Measurements from ENCODE around the gene FOXL3.

FOXL3 gene

DNA sequence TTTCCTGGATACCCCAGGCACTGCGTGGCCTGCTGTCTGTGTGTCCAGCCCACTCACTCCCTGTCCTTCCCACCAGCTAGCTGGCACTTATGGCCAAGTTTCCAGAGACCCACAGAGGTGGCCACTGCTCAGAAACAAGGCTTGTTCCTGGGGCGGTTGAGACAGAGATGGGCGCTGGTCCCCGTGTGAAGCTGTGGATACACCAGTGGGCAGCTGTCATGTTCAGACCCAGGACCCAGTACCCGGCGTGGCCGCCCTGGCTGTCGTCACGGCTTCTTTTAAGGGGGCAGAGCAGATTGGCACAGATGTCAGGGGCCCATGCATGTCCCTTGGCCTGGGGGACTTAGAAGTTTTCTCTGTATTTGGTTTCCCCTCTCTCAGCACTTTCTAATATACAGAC lies 36.3 kb downstream of the FOXL3 start:
- TF ChIP-seq, protein P1, sequence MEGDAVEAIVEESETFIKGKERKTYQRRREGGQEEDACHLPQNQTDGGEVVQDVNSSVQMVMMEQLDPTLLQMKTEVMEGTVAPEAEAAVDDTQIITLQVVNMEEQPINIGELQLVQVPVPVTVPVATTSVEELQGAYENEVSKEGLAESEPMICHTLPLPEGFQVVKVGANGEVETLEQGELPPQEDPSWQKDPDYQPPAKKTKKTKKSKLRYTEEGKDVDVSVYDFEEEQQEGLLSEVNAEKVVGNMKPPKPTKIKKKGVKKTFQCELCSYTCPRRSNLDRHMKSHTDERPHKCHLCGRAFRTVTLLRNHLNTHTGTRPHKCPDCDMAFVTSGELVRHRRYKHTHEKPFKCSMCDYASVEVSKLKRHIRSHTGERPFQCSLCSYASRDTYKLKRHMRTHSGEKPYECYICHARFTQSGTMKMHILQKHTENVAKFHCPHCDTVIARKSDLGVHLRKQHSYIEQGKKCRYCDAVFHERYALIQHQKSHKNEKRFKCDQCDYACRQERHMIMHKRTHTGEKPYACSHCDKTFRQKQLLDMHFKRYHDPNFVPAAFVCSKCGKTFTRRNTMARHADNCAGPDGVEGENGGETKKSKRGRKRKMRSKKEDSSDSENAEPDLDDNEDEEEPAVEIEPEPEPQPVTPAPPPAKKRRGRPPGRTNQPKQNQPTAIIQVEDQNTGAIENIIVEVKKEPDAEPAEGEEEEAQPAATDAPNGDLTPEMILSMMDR (IDR thresholded peaks at IDR 0.05; ENCODE audit: low read depth, low read length), result no peak
- in situ Hi-C loops (cut with HindIII; ENCODE audit: low sequenced_read_pairs), result no loop called here

DNA sequence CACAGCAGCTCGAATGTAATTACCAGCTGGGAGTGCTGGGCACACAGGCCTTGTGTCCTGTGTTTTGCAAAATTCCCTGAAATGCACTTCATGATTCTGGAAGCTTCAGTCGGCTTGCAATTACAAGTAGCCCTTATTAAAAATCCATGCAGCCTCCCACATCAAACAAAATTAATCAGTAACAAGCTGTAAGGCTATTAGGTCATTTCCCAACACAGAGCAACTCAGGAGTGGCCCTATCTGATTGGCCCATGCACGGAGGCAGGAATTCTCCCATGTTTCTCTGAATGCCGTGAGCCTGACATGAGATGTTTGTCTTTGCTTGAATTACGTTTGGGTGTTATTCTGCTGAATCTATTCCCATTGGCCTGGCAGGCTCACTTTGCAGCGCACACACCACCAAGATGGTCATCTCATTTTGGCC lies 36.9 kb downstream of the FOXL3 start:
- DNase-seq (ENCODE audit: low read depth, low spot score), result no peak
- H3K4me3 ChIP-seq (ENCODE audit: low read depth, low read length), result no peak overlapping the region
- in situ Hi-C loops (cut with HindIII; ENCODE audit: low sequenced_read_pairs), result no loop called here
- TF ChIP-seq, protein P1 (IDR thresholded peaks at IDR 0.05; ENCODE audit: low read depth, low read length), result no peak

More for the DNA sequence above, 36.3 kb downstream of the FOXL3 start:
- no peak for DNase-seq (ENCODE audit: low read depth, low spot score)
- H3K4me3 ChIP-seq (ENCODE audit: low read depth, low read length), result no peak overlapping the region

DNA sequence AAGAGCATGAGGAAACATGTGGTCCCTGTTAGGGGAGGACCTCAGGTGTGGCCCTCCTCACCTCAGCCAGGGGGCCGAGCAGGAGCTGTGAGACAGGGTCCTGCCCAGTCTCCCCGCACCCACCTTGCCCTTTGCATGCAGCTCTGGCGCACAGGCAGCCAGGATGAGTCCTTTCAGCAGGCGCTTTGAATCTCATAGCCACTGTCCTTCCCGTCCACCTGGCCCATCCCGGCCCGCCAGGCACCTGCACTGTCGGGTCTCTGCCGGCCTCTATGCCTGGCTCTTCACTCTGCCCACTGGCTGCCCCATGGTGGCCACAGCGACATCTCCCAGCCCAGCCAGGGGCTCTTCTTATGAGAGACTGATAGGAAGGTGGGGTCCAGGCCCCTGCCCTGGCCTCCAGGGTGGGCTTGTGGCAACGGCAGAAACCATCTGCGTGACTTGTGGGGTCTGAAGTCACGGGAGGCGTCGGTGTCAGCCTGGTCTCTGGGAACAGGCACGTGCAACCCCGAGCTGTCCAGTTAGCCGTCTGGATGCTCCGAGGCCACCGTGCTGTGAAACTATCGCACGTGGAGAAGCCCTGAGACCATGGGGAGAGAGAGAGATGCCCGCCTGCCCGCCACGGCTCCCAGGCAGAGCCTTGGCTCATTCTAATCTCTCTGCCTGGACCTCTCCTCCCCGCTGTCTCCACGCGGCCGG lies 37.4 kb downstream of the FOXL3 start:
- in situ Hi-C loops (cut with HindIII; ENCODE audit: low sequenced_read_pairs), result no loop called here

DNA sequence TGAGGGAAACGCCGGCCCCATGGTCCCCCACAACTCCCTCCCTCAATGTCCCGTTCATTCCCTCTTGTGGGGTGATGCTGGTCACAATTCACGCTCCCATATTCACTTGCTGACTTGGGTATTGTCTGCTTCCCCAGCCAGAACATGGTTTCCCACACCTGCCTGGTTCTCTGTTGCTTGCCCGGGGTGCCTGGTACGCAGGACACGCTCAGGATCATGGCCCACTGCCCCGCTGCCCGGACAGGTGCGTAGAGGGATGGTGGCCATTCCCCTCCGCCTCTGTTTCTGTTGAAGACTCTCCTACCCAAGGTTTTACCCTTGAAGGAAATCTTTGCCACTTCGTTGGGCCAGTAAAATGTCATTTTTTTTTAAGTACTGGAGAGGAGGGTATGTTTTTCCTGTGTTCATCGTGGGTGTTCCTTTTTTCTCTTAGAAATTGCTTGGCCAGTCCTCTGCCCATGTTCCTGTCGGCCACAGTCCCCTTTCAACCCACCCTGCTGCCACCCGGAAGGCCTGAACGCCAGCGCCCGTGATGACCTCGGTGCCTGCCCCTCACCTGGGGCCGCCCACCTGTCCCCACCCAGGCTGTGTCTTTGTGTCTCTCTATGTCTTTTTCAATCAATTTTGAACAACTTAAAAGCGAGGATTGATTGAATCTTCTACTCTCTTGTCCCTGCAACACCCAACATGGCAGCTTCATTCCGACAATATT lies 38.2 kb downstream of the FOXL3 start:
- H3K4me3 ChIP-seq (ENCODE audit: low read depth, low read length), result no peak overlapping the region
- DNase-seq (ENCODE audit: low read depth, low spot score), result no peak
- TF ChIP-seq, protein P1 (IDR thresholded peaks at IDR 0.05; ENCODE audit: low read depth, low read length), result no peak
- in situ Hi-C loops (cut with HindIII; ENCODE audit: low sequenced_read_pairs), result no loop called here

More for the DNA sequence above, 37.4 kb downstream of the FOXL3 start:
- TF ChIP-seq, protein P1 (IDR thresholded peaks at IDR 0.05; ENCODE audit: low read depth, low read length), result no peak
- DNase-seq (ENCODE audit: low read depth, low spot score), result no peak
- no peak overlapping the region for H3K4me3 ChIP-seq (ENCODE audit: low read depth, low read length)

DNA sequence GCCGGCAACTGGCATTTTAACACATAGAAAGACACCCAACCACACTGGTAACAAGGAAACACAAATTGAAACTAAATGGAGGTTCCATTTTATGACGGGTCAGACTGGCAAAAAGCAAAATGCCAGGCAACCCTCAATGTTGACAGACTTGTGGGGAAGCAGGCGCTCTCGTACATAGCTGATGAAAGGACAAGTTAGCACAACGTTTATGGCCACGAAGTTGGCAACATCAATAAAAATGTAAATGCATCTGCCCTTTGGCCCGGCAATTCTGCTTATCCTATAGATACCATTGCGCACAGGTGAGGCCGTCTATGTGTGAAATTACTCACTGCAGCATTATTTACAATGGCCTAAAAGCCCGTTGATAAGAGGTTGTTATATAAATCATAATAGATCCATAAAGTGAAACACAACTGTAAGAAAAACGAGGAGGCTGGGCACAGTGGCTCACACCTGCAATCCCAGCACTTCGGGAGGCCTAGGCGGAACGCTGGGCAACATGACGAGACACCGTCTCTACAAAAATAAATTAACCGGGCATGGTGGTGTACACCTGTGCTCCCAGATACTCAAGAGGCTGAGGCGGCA lies 39.8 kb downstream of the FOXL3 start:
- in situ Hi-C loops (cut with HindIII; ENCODE audit: low sequenced_read_pairs), result no loop called here
- DNase-seq (ENCODE audit: low read depth, low spot score), result no peak
- TF ChIP-seq, protein P1 (IDR thresholded peaks at IDR 0.05; ENCODE audit: low read depth, low read length), result no peak
- no peak overlapping the region for H3K4me3 ChIP-seq (ENCODE audit: low read depth, low read length)

DNA sequence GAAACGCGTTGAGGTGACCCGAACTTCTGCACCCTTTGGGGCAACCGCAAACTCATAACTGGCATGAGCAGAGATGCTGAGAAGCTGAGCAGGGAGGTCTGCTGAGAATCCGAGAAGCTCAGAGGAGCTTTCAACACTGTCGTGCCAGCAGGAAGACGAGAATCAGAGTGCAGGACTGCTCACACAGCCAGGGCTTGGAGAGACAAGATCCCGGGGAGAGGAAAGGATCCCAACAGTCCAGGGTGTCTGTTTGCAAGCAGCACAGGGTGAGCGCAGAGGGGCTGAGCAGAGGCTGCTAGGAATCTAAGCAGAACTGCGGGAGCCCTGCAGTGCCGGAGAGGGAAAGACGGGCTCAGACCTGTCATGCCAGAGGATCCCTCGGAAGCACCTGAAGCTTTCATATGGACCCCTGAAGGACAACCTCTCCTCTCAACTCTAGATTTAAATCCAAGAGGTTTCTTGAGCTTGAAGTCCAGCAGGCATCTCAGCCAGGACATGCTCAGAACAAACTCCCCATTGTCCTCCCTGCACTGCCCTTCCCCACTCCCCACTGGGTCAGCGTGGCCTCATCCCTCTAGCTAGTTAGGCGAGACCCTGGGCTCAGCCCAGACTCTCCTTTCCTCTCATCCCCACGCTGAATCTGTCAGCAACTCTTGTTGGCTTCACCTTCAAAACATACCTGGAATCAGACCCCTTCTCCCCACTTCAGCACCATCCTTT lies 40.7 kb downstream of the FOXL3 start:
- TF ChIP-seq, protein P1 (IDR thresholded peaks at IDR 0.05; ENCODE audit: low read depth, low read length), result no peak
- H3K4me3 ChIP-seq (ENCODE audit: low read depth, low read length), result no peak overlapping the region
- in situ Hi-C loops (cut with HindIII; ENCODE audit: low sequenced_read_pairs), result no loop called here
- DNase-seq (ENCODE audit: low read depth, low spot score), result no peak

Measured in astrocyte of the spinal cord (primary cell).